Testis (tissue), 3 donors: ENCODE measurements around the gene INTS11. TPM values are rescaled to one million over a fixed set of nuclear protein-coding genes. Genes with fewer than 3 reads are reported as not detected.
A peak's percentile ranks its signal among the peaks of the same experiment; 100 is the strongest.

Source experiments
- DNase-seq: peaks from one replicate; pipeline ENCODE4 v3.0.0-alpha.2; 2019
- H3K27ac ChIP-seq, 2 donors: fragments of 200-600 bp; sonication (generic); one replicate each; pipeline ENCODE4 v1.5.1; 2019
- H3K27me3 ChIP-seq: fragments of 200-600 bp; sonication (generic); one replicate; pipeline ENCODE4 v1.5.1; 2019
- H3K36me3 ChIP-seq: fragments of 200-600 bp; sonication (generic); one replicate; pipeline ENCODE4 v1.5.1; 2017; ENCODE audit warnings: low read depth; ENCODE audit errors: missing control alignments
- H3K4me1 ChIP-seq: fragments of 200-600 bp; sonication (generic); one replicate; pipeline ENCODE4 v1.5.1; 2019
- H3K4me3 ChIP-seq, 2 donors: fragments of 200-600 bp; sonication (generic); one replicate each; pipeline ENCODE4 v1.5.1; 2017 to 2019
- H3K9me3 ChIP-seq: fragments of 200-600 bp; sonication (generic); one replicate; pipeline ENCODE4 v1.5.1; 2017
- CTCF ChIP-seq, 3 experiments: fragments of 450-650 bp in 2 of 3; fragments of 200-600 bp in 1 of 3; sonication (generic) in 1 of 3; IDR thresholded peaks; one replicate each; pipeline ENCODE4 v1.5.1; 2016 to 2019; ENCODE audit warnings: antibody characterized with exemption in 3 of 3, mild to moderate bottlenecking in 2 of 3, moderate library complexity in 1 of 3
- POLR2A ChIP-seq: fragments of 450-650 bp; IDR thresholded peaks from one replicate; pipeline ENCODE4 v1.6.1; 2017; ENCODE audit warnings: antibody characterized with exemption, mild to moderate bottlenecking, moderate library complexity
- WGBS, 2 donors: methylation state at CpG; one replicate each; pipeline ENCODE4 v1.1.5; 2018; 5-methylcytosine and 5-hydroxymethylcytosine counted together
- intact Hi-C: fragments of 100-400 bp; cut with DNase I; formaldehyde crosslinking; loops from one replicate; pipeline ENCODE4 v1.15.1; 2023; ENCODE audit warnings: low total_unique reads
- polyA plus RNA-seq: library from polyadenylated mRNA; stranded (reverse); fragments of 350-450 nt; fragmentation: Illumina TruSeq; extraction: RNeasy Lipid Tissue Mini Kit (QIAGEN cat#74804); gene quantifications from one replicate; pipeline ENCODE4 v1.2.3, GENCODE V29; 2014; ENCODE audit warnings: low read depth, low replicate concordance; ENCODE audit not compliant: insufficient read depth
- total RNA-seq, 2 donors: library from RNA; depleted of rRNA; stranded (reverse); fragments of >200 nt; gene quantifications; one replicate each; pipeline ENCODE4 v1.2.3, GENCODE V29; 2016

Gene INTS11
- total and polyA plus RNA-seq, 3 donors from 2014 or later = 213 to 232 (median 220) TPM

- peaks cover 40% of the 10 kb centered on the region for H3K4me1 ChIP-seq
- 0% methylated on average over 19 to 29 of the region's 31 CpGs for WGBS, 2 donors
These were observed 51.3 kb downstream of the INTS11 start for GRCh38 chr1:1273209-1273511.

DNA sequence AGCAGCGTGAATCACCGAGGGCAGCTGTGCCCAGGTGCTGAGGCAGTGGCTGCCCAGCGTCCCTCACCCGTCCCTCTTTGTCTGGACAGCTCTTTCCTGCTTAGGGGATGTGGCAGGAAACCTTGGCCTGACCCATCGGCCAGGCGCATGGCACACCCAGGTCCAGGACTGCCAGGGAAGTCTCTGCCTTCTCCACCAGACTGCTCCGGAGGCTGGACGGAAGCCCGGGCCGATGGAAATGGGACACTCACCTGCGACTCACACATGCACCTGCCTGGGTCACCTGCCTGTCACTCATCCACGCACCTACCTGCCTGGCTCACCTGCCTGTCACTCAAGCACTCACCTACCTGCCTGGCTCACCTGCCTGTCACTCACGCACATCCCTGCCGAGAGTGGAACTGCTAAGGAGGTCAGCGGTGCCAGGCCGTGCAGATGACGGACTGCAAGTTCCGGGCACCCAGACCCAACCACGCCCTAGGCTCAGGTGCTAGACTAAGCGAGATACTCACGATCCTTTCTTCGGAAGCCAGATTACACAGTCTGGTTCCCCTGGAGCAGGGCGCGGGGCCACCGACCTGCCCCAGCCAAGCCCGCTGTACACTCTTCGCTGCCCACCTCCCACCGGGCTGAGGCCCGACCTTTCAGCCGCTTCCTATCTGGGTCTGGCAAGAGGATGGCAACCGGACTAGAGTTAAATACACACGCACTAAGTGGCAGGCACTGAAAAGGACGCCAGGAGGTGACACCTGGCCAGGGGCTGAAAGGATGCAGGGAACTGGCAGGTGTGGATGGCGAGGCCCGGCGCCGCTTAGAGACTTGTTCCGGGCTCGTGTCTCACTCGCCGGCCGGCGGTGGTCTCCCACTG, 51.9 kb downstream of the INTS11 start:
- Histone ChIP-seq H3K36me3 (no peaks in the 10 kb centered on the region), H3K27ac (peak overlapping the region; percentile 84), H3K27me3 (no peaks in the 10 kb centered on the region), H3K4me3 (peak overlapping the region; percentile 93 to 100), H3K9me3 (no peaks in the 10 kb centered on the region), H3K4me1 (peaks cover 40% of the 10 kb centered on the region)
- no peak for TF ChIP-seq POLR2A
- no peak for TF ChIP-seq CTCF (IDR thresholded peaks at IDR 0.05)
- 20 to 23% methylated on average over 24 to 43 of the region's 43 CpGs for WGBS, 2 donors
- no peak for DNase-seq
- intact Hi-C loops = no loop called here

More at GRCh38 chr1:1273209-1273511, 51.3 kb downstream of the INTS11 start:
- H3K36me3 ChIP-seq = no peaks in the 10 kb centered on the region
- TF ChIP-seq POLR2A (no peak), CTCF (IDR thresholded peaks at IDR 0.05) (no peak)
- no peaks in the 10 kb centered on the region for H3K9me3 ChIP-seq
- intact Hi-C loops = no loop called here
- no peaks in the 10 kb centered on the region for H3K27me3 ChIP-seq
- no peak for DNase-seq
- H3K27ac ChIP-seq = peak overlapping the region; percentile 84
- peak overlapping the region; percentile 93 to 100 for H3K4me3 ChIP-seq

GRCh38 chr1:1270813-1271212, 53.6 kb downstream of the INTS11 start:
- no peak for TF ChIP-seq CTCF (IDR thresholded peaks at IDR 0.05)
- TF ChIP-seq POLR2A = no peak
- no peaks in the 10 kb centered on the region for H3K27me3 ChIP-seq
- H3K36me3 ChIP-seq = no peaks in the 10 kb centered on the region
- peaks cover 40% of the 10 kb centered on the region for H3K4me1 ChIP-seq
- H3K9me3 ChIP-seq = no peaks in the 10 kb centered on the region
- 49 to 81% methylated on average over 5 to 7 of the region's 7 CpGs for WGBS, 2 donors
- intact Hi-C loops = no loop called here
- H3K27ac ChIP-seq = peak overlapping the region in 1 of 2 donors; percentile 31
- H3K4me3 ChIP-seq = no peak overlapping the region
- no peak for DNase-seq

- intact Hi-C loops = no loop called here
- Histone ChIP-seq H3K4me3 (no peak overlapping the region), H3K27ac (no peak overlapping the region), H3K9me3 (no peaks in the 10 kb centered on the region), H3K36me3 (no peaks in the 10 kb centered on the region), H3K27me3 (no peaks in the 10 kb centered on the region), H3K4me1 (peaks cover 32% of the 10 kb centered on the region)
- no peak for DNase-seq
- 90 to 100% methylated on average over 5 to 13 of the region's 13 CpGs for WGBS, 2 donors
- no peak for TF ChIP-seq CTCF (IDR thresholded peaks at IDR 0.05)
- TF ChIP-seq POLR2A = no peak
These were observed 56.2 kb downstream of the INTS11 start for GRCh38 chr1:1268284-1268682.
